ENCODE data around the gene TMEM50B. TPM values are rescaled to one million over a fixed set of nuclear protein-coding genes. Genes with fewer than 3 reads are reported as not detected.

Gene TMEM50B
- total and polyA plus RNA-seq, 8 donors: 45.6 to 92.8 (median 56.3) TPM

DNA sequence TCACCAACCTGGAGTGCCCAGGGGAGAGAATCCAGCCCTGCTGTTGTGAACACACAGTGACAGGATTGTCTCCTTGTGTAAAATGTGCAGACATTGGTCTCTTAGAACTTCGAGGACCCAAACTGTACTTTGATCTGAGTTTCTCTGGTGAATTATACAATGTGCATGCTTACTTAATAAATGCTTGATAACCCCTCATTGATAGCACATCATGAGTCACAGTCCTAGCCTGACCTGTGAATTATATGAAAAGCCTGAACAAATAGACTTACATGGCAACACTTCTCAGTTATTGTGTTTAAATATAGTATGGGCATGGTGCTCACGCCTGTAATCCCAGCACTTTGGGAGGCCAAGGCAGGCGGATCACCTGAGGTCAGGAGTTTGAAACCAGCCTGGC lies 53.9 kb downstream of the TMEM50B start:
- intact Hi-C loops (cut with DNase I): no loop called here
- Histone ChIP-seq H3K4me1 (peaks cover 0 to 21% of the 10 kb centered on the region in 2 donors), H3K4me3 (no peak overlapping the region), H3K27me3 (no peaks in the 10 kb centered on the region), H3K9me3 (no peaks in the 10 kb centered on the region), H3K36me3 (peaks cover 0 to 100% of the 10 kb centered on the region in 2 donors), H3K27ac (no peak overlapping the region)
- ATAC-seq (no peak), DNase-seq (no peak)
- TF ChIP-seq, protein P1, sequence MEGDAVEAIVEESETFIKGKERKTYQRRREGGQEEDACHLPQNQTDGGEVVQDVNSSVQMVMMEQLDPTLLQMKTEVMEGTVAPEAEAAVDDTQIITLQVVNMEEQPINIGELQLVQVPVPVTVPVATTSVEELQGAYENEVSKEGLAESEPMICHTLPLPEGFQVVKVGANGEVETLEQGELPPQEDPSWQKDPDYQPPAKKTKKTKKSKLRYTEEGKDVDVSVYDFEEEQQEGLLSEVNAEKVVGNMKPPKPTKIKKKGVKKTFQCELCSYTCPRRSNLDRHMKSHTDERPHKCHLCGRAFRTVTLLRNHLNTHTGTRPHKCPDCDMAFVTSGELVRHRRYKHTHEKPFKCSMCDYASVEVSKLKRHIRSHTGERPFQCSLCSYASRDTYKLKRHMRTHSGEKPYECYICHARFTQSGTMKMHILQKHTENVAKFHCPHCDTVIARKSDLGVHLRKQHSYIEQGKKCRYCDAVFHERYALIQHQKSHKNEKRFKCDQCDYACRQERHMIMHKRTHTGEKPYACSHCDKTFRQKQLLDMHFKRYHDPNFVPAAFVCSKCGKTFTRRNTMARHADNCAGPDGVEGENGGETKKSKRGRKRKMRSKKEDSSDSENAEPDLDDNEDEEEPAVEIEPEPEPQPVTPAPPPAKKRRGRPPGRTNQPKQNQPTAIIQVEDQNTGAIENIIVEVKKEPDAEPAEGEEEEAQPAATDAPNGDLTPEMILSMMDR (IDR thresholded peaks at IDR 0.05): no peak

DNA sequence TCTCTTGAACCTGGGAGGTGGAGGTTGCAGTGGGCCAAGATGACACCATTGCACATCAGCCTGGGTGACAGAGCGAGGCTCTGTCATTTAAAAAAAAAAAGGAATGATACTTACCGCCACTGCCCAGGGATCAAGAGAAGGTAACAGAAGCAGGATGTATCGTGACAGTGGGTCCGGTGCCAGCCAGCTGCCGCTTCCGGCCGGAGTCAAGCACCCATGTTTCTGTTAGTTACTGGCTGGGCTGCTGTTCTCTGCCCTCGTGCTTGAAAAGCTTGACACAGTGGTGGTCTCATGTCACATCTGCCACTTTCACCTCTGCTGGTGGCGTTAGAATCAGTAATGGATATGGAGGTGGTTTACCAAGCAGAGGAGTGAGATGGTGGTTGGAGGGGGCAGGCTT lies 55.6 kb downstream of the TMEM50B start:
- Histone ChIP-seq H3K36me3 (peaks cover 0 to 100% of the 10 kb centered on the region in 2 donors), H3K9me3 (no peaks in the 10 kb centered on the region), H3K4me1 (peaks cover 0 to 14% of the 10 kb centered on the region in 2 donors), H3K4me3 (no peak overlapping the region), H3K27me3 (no peaks in the 10 kb centered on the region), H3K27ac (no peak overlapping the region)
- TF ChIP-seq, protein P1 (IDR thresholded peaks at IDR 0.05): no peak
- no peak for DNase-seq
- intact Hi-C loops (cut with DNase I): no loop called here
- no peak for ATAC-seq

DNA sequence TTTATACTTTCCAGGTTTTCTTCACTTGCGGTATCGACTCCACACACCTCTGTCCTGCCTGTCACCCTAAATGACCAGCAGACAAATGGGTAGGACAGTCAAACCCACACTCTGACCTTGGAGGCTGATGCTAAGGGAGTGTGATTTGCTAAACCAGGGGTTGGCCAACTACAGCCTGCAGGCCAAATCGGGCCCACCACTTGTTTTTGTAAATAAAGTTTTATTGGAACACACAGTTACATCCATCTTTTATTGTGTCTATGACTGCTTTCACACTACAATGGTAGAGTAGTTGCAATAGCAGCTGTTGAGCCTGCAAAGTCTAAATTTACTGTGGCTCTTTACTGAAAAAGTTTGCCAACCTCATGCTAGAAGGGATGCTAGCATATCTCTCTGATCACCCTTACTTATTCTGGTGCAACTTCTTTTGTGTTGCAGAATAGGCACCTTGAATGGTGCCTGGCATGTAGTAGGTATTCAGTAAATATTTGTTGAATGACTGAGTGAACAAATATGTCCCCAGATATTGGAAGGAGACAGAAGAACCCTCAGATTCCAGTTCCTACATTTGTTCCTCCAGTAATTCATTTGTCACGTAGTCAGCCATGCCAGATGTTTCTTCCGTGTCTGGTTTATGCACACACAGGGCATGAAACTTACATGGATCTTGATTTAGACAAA lies 57.9 kb downstream of the TMEM50B start:
- Histone ChIP-seq H3K4me1 (peaks cover 5 to 30% of the 10 kb centered on the region in 2 donors), H3K27me3 (no peaks in the 10 kb centered on the region), H3K36me3 (peaks cover 0 to 100% of the 10 kb centered on the region in 2 donors), H3K27ac (no peak overlapping the region), H3K4me3 (no peak overlapping the region), H3K9me3 (no peaks in the 10 kb centered on the region)
- TF ChIP-seq, protein P1 (IDR thresholded peaks at IDR 0.05): no peak
- DNase-seq: no peak
- no peak for ATAC-seq
- intact Hi-C loops (cut with DNase I): no loop called here

DNA sequence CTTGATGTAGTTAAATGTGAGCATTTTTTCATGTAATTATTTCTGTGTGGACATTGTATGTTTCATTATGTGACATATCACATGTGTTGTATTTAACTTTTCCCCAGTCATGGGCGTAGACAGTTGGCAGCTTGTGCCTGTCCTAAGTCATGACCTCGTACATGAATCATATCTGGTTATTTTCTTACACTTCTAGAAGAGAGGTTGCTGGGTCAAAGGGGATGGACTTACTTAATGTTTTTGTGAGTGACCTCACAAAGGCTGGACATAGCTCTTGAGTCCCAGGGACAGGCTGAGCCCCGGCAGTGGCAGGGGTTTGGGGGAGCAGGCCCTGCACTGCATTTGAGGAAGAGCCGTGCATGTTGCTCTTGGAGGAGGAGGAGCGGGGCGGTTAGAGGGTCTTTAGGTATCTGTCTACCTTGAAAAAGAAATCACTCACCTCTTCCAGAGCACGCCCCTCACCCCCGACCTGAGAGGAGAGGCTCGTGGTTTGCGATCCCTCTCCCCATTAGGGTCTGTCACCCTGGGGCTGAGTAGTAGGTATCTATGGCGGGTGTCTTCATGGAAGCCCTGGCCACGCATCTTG lies 60.1 kb downstream of the TMEM50B start:
- Histone ChIP-seq H3K4me1 (peaks cover 5 to 30% of the 10 kb centered on the region in 2 donors), H3K36me3 (peaks cover 0 to 100% of the 10 kb centered on the region in 2 donors), H3K27ac (no peak overlapping the region), H3K9me3 (no peaks in the 10 kb centered on the region), H3K4me3 (no peak overlapping the region), H3K27me3 (no peaks in the 10 kb centered on the region)
- intact Hi-C loops (cut with DNase I): no loop called here
- TF ChIP-seq, protein P1 (IDR thresholded peaks at IDR 0.05): no peak
- DNase-seq (no peak), ATAC-seq (peak; percentile 76)

DNA sequence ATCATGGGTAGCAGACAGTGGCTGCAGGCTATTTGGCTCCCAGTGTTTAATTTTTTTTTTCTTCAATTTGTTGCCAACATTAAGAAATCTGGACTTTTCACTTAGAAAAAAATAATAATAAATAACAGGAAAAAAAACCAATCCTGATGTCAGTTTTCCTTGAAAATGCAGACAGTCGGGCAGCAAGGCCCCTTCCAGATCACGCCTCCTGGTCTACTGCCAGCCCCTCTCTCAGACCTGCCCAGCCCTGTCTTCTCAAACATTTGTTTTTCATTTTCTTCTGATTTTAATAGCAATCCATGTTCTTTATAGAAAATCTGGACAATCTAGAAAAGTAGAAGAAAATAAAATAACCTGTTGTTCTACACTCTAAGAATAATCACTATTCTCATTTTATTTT lies 61.1 kb downstream of the TMEM50B start:
- no peaks in the 10 kb centered on the region for H3K27me3 ChIP-seq
- H3K4me1 ChIP-seq: peaks cover 5 to 38% of the 10 kb centered on the region in 2 donors
- DNase-seq (peak in 1 of 4 donors; percentile 25), ATAC-seq (peak; percentile 35)
- no peak overlapping the region for H3K4me3 ChIP-seq
- intact Hi-C loops (cut with DNase I): no loop called here
- TF ChIP-seq, protein P1 (IDR thresholded peaks at IDR 0.05): no peak
- H3K9me3 ChIP-seq: no peaks in the 10 kb centered on the region
- H3K36me3 ChIP-seq: peaks cover 0 to 99% of the 10 kb centered on the region in 2 donors
- no peak overlapping the region for H3K27ac ChIP-seq
